ENCODE results near the gene CIAO1. TPM values are rescaled to one million over a fixed set of nuclear protein-coding genes. Genes with fewer than 3 reads are reported as not detected.

CIAO1 gene
- total and polyA plus RNA-seq, 2 of the 8 experiments (the other 6 are each of a cell fraction or from before 2014, with no cell fraction given): 63.7 to 99.2 TPM

GRCh38 chr2:96241227-96241626, 24.8 kb upstream of the CIAO1 start:
- Histone ChIP-seq H2BK12ac (ENCODE audit: low read depth, low read length) (no peak overlapping the region), H3K36me3 (ENCODE audit: control insufficient read depth in 2 of 4, insufficient read depth in 4 of 4, low read length in 3 of 4) (no peaks in the 10 kb centered on the region), H3K79me1 (ENCODE audit: low read depth, low read length) (no peaks in the 10 kb centered on the region), H3K9me3 (ENCODE audit: insufficient read depth in 2 of 2, low read depth in 1 of 2, low read length in 1 of 2) (no peaks in the 10 kb centered on the region), H3K9ac (replicated peaks in 1 of 4; ENCODE audit: extremely low read depth in 1 of 4, low read depth in 3 of 4, low read length in 3 of 4) (no peak overlapping the region), H3K4ac (replicated peaks; ENCODE audit: insufficient read length, low read depth, low read length) (no peak overlapping the region), H2AK5ac (ENCODE audit: low read depth, low read length) (no peak overlapping the region), H3K27ac (ENCODE audit: low read depth, low read length) (no peak overlapping the region), H4K8ac (ENCODE audit: extremely low read depth, insufficient read depth, low read length) (no peak overlapping the region), H2BK120ac (replicated peaks; ENCODE audit: low read depth, low read length) (no peak overlapping the region), H3K23me2 (ENCODE audit: low read depth, low read length) (no peaks in the 10 kb centered on the region), H2AFZ (ENCODE audit: low read length) (no peak overlapping the region), H3K4me3 (ENCODE audit: extremely low read depth in 1 of 4, insufficient read depth in 2 of 4, low read depth in 3 of 4, low read length in 4 of 4) (no peak overlapping the region), H2BK15ac (ENCODE audit: low read length) (no peak overlapping the region), H3K23ac (ENCODE audit: insufficient read length) (no peak overlapping the region), H3K79me2 (ENCODE audit: control insufficient read depth in 1 of 2, insufficient read depth in 2 of 2, low read length in 2 of 2) (no peaks in the 10 kb centered on the region), H3K4me1 (replicated peaks in 1 of 4; ENCODE audit: control insufficient read depth in 3 of 4, insufficient read depth in 4 of 4, low read length in 3 of 4) (peaks cover 0 to 3% (median 0%) of the 10 kb centered on the region in 4 experiments; a peak in 1 of 7 replicates), H4K5ac (ENCODE audit: insufficient read length, low read depth, low read length) (no peak overlapping the region), H2BK20ac (ENCODE audit: low read length) (no peak overlapping the region), H4K20me1 (replicated peaks in 1 of 2; ENCODE audit: control insufficient read depth in 1 of 2, insufficient read depth in 2 of 2, low read length in 2 of 2) (no peaks in the 10 kb centered on the region), H3K27me3 (replicated peaks in 1 of 4; ENCODE audit: control insufficient read depth in 3 of 4, extremely low read depth in 1 of 4, insufficient read depth in 3 of 4, low read length in 3 of 4) (no peaks in the 10 kb centered on the region), H3K56ac (replicated peaks; ENCODE audit: insufficient read length, low read depth, low read length) (no peak overlapping the region), H3K4me2 (ENCODE audit: insufficient read depth in 1 of 2, low read depth in 2 of 2, low read length in 2 of 2) (no peak overlapping the region), H3K14ac (ENCODE audit: insufficient read length) (no peak overlapping the region), H3K18ac (ENCODE audit: extremely low read depth, low read length) (no peak overlapping the region), H4K91ac (replicated peaks; ENCODE audit: insufficient read length, low read length) (no peak overlapping the region), H2BK5ac (ENCODE audit: low read depth, low read length) (no peak overlapping the region)
- ChIA-PET POLR2A (ENCODE audit: partially characterized antibody) (interaction anchor here (0.6 to 1.6 kb wide), 7 partner anchors 13 to 300 kb away, joined by 3 to 6 read pairs (median 3); partner anchors contain the start of genes ADRA2B and STARD7), CTCF (ENCODE audit: partially characterized antibody) (interaction anchor here (0.6 to 4.7 kb wide), 16 partner anchors 9 to 249 kb away, joined by 3 to 43 read pairs (median 4); no protein-coding TSS in a partner anchor)
- no peak for DNase-seq (ENCODE audit: low read depth in 1 of 2, low spot score in 2 of 2)
- TF ChIP-seq, protein P1, sequence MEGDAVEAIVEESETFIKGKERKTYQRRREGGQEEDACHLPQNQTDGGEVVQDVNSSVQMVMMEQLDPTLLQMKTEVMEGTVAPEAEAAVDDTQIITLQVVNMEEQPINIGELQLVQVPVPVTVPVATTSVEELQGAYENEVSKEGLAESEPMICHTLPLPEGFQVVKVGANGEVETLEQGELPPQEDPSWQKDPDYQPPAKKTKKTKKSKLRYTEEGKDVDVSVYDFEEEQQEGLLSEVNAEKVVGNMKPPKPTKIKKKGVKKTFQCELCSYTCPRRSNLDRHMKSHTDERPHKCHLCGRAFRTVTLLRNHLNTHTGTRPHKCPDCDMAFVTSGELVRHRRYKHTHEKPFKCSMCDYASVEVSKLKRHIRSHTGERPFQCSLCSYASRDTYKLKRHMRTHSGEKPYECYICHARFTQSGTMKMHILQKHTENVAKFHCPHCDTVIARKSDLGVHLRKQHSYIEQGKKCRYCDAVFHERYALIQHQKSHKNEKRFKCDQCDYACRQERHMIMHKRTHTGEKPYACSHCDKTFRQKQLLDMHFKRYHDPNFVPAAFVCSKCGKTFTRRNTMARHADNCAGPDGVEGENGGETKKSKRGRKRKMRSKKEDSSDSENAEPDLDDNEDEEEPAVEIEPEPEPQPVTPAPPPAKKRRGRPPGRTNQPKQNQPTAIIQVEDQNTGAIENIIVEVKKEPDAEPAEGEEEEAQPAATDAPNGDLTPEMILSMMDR (IDR thresholded peaks at IDR 0.05; ENCODE audit: control extremely low read depth in 1 of 3, insufficient read depth in 1 of 3, low read depth in 1 of 3, low read length in 3 of 3): peak; percentile 19 to 40 (median 28); a peak in 2 of 4 replicates
- no peak for TF ChIP-seq TBP (IDR thresholded peaks at IDR 0.05; ENCODE audit: low read depth, low read length)
- peak; percentile 22 to 48; a peak in 3 of 4 replicates for TF ChIP-seq RAD21 (IDR thresholded peaks at IDR 0.05 in 1 of 2, conservative IDR thresholded peaks at IDR 0.05 in 1 of 2; ENCODE audit: low read depth in 2 of 2, low read length in 2 of 2)
- no peak for FAIRE-seq
- WGBS, 2 experiments (ENCODE audit: extremely low coverage in 1 of 2, insufficient coverage in 1 of 2, insufficient read length in 1 of 2, insufficient replicate concordance in 2 of 2, low coverage in 1 of 2, low lambda C conversion rate in 2 of 2, missing lambda C conversion rate in 1 of 2): 65% methylated on average over 2 of the region's 2 CpGs; no CpG with 5 or more reads in 1 of the 2 experiments

All from H1 (cell line).